ENCODE data around the gene HSBP1L1. TPM values are rescaled to one million over a fixed set of nuclear protein-coding genes. Genes with fewer than 3 reads are reported as not detected.

HSBP1L1 gene
- total RNA-seq, 4 donors from 2014 or later = 25.0 to 45.7 (median 41.5) TPM

- no peaks in the 10 kb centered on the region for H3K27me3 ChIP-seq
- H3K4me1 ChIP-seq = peaks cover 12% of the 10 kb centered on the region
- H3K36me3 ChIP-seq = peaks cover 42% of the 10 kb centered on the region
- TF ChIP-seq POLR2AphosphoS5 (IDR thresholded peaks at IDR 0.05) (no peak), EP300 (IDR thresholded peaks at IDR 0.05) (no peak), POLR2A (IDR thresholded peaks at IDR 0.05) (no peak), CTCF (IDR thresholded peaks at IDR 0.05) (no peak)
- 82% methylated on average over 4 of the region's 4 CpGs for WGBS
- no peak overlapping the region for H3K27ac ChIP-seq
- no peak overlapping the region for H3K4me3 ChIP-seq
- no peaks in the 10 kb centered on the region for H3K9me3 ChIP-seq
- DNase-seq (ENCODE audit: low spot score in 2 of 2) = no peak
Measured at GRCh38 chr18:79974025-79974654, 9.7 kb downstream of the HSBP1L1 start.

- Histone ChIP-seq H3K27ac (no peak overlapping the region), H3K4me3 (no peak overlapping the region), H3K9me3 (no peaks in the 10 kb centered on the region), H3K36me3 (peaks cover 42% of the 10 kb centered on the region), H3K27me3 (no peaks in the 10 kb centered on the region), H3K4me1 (peaks cover 15% of the 10 kb centered on the region)
- WGBS = 84% methylated on average over 4 of the region's 4 CpGs
- DNase-seq (ENCODE audit: low spot score in 2 of 2) = no peak
- no peak for TF ChIP-seq POLR2A (IDR thresholded peaks at IDR 0.05)
- TF ChIP-seq EP300 (IDR thresholded peaks at IDR 0.05) = no peak
- no peak for TF ChIP-seq CTCF (IDR thresholded peaks at IDR 0.05)
- no peak for TF ChIP-seq POLR2AphosphoS5 (IDR thresholded peaks at IDR 0.05)
Measured at GRCh38 chr18:79975043-79975442, 10.6 kb downstream of the HSBP1L1 start.

- Histone ChIP-seq H3K4me1 (peaks cover 18% of the 10 kb centered on the region), H3K9me3 (no peaks in the 10 kb centered on the region), H3K4me3 (no peak overlapping the region), H3K27me3 (no peaks in the 10 kb centered on the region), H3K27ac (no peak overlapping the region), H3K36me3 (peaks cover 33% of the 10 kb centered on the region)
- 54% methylated on average over 13 of the region's 14 CpGs for WGBS
- TF ChIP-seq EP300 (IDR thresholded peaks at IDR 0.05) = no peak
- no peak for TF ChIP-seq POLR2A (IDR thresholded peaks at IDR 0.05)
- no peak for TF ChIP-seq POLR2AphosphoS5 (IDR thresholded peaks at IDR 0.05)
- TF ChIP-seq CTCF (IDR thresholded peaks at IDR 0.05) = no peak
- no peak for DNase-seq (ENCODE audit: low spot score in 2 of 2)
Measured at GRCh38 chr18:79975985-79976680, 11.7 kb downstream of the HSBP1L1 start.

- H3K36me3 ChIP-seq = peaks cover 6% of the 10 kb centered on the region
- no peak overlapping the region for H3K4me3 ChIP-seq
- H3K27me3 ChIP-seq = no peaks in the 10 kb centered on the region
- peaks cover 29% of the 10 kb centered on the region for H3K4me1 ChIP-seq
- DNase-seq (ENCODE audit: low spot score in 2 of 2) = no peak
- no peak for TF ChIP-seq POLR2AphosphoS5 (IDR thresholded peaks at IDR 0.05)
- TF ChIP-seq EP300 (IDR thresholded peaks at IDR 0.05) = no peak
- no peak for TF ChIP-seq CTCF (IDR thresholded peaks at IDR 0.05)
- no peak for TF ChIP-seq POLR2A (IDR thresholded peaks at IDR 0.05)
- 95% methylated on average over 5 of the region's 5 CpGs for WGBS
- H3K27ac ChIP-seq = no peak overlapping the region
- no peaks in the 10 kb centered on the region for H3K9me3 ChIP-seq
Measured at GRCh38 chr18:79979843-79980242, 15.4 kb downstream of the HSBP1L1 start.

- H3K9me3 ChIP-seq = no peaks in the 10 kb centered on the region
- H3K27ac ChIP-seq = no peak overlapping the region
- H3K27me3 ChIP-seq = no peaks in the 10 kb centered on the region
- TF ChIP-seq POLR2A (IDR thresholded peaks at IDR 0.05) = no peak
- no peak for TF ChIP-seq EP300 (IDR thresholded peaks at IDR 0.05)
- no peak for TF ChIP-seq POLR2AphosphoS5 (IDR thresholded peaks at IDR 0.05)
- no peak for TF ChIP-seq CTCF (IDR thresholded peaks at IDR 0.05)
- H3K36me3 ChIP-seq = peaks cover 6% of the 10 kb centered on the region
- H3K4me1 ChIP-seq = peaks cover 28% of the 10 kb centered on the region
- WGBS = 90% methylated on average over 13 of the region's 13 CpGs
- H3K4me3 ChIP-seq = no peak overlapping the region
- no peak for DNase-seq (ENCODE audit: low spot score in 2 of 2)
Measured at GRCh38 chr18:79980585-79980984, 16.1 kb downstream of the HSBP1L1 start.
